AG09319 (cell line): ENCODE measurements around the gene GALNT17.
"Not testable (repeated sequence)": the region's sequence is repeated elsewhere in the genome, so short reads cannot be mapped to it uniquely, and the experiment has no call there.

Experiments used
- DNase-seq: peaks from one replicate; pipeline ENCODE4 v3.0.0-alpha.2; 2010; ENCODE audit warnings: low read depth; ENCODE audit errors: extremely low read depth
- CTCF ChIP-seq: IDR thresholded peaks from 2 replicates; pipeline ENCODE4 v1.5.1; 2011; ENCODE audit warnings: low read depth, mild to moderate bottlenecking, inconsistent platforms, low read length, moderate library complexity

Gene GALNT17

GRCh38 chr7:71630516-71630915, 498.6 kb downstream of the GALNT17 start:
- no peak for DNase-seq
- TF ChIP-seq CTCF = no peak

GRCh38 chr7:71633551-71634008, 501.6 kb downstream of the GALNT17 start:
- TF ChIP-seq CTCF = no peak; the same call in 1 of the 2 replicates
- DNase-seq = peak; percentile 49

- DNase-seq = not testable (repeated sequence)
Measured at GRCh38 chr7:71635849-71636248, 503.9 kb downstream of the GALNT17 start.

GRCh38 chr7:71636329-71636728, 504.4 kb downstream of the GALNT17 start:
- no peak for DNase-seq
- TF ChIP-seq CTCF = no peak

GRCh38 chr7:71637578-71637977, 505.6 kb downstream of the GALNT17 start:
- no peak for TF ChIP-seq CTCF
- no peak for DNase-seq

GRCh38 chr7:71638108-71638507, 506.2 kb downstream of the GALNT17 start:
- no peak for TF ChIP-seq CTCF
- no peak for DNase-seq

- TF ChIP-seq CTCF = no peak
- no peak for DNase-seq
Measured at GRCh38 chr7:71639382-71640085, 507.6 kb downstream of the GALNT17 start.

GRCh38 chr7:71643031-71643430, 511.1 kb downstream of the GALNT17 start:
- not testable (repeated sequence) for DNase-seq
